Esophagus (tissue), 2 donors: ENCODE measurements around the gene PODN. TPM values are rescaled to one million over a fixed set of nuclear protein-coding genes. Genes with fewer than 3 reads are reported as not detected.

Experiments used
- H3K27ac ChIP-seq, 2 donors: one replicate each; pipeline ENCODE4 v1.5.1; 2013; ENCODE audit warnings: low read depth in 2 of 2, mild to moderate bottlenecking in 2 of 2, inconsistent platforms in 1 of 2, low read length in 1 of 2, moderate library complexity in 1 of 2
- H3K27me3 ChIP-seq, 2 donors: one replicate each; pipeline ENCODE4 v1.6.1; 2013; ENCODE audit warnings: low read length in 2 of 2, control low read depth in 1 of 2, mild to moderate bottlenecking in 1 of 2; ENCODE audit not compliant: insufficient read depth in 2 of 2, control insufficient read depth in 1 of 2
- H3K36me3 ChIP-seq, 2 donors: one replicate each; pipeline ENCODE4 v1.6.1; 2013; ENCODE audit warnings: low read length in 1 of 2; ENCODE audit not compliant: control insufficient read depth in 2 of 2, insufficient read depth in 2 of 2
- H3K4me1 ChIP-seq, 2 donors: one replicate each; pipeline ENCODE4 v1.6.1; 2013; ENCODE audit warnings: low read length in 1 of 2; ENCODE audit not compliant: control insufficient read depth in 2 of 2, insufficient read depth in 2 of 2
- H3K4me3 ChIP-seq, 2 donors: one replicate each; pipeline ENCODE4 v1.5.1; 2013; ENCODE audit warnings: low read length in 2 of 2, mild to moderate bottlenecking in 2 of 2, low read depth in 1 of 2, moderate library complexity in 1 of 2
- H3K9me3 ChIP-seq, 2 donors: one replicate each; pipeline ENCODE4 v1.6.1; 2013; ENCODE audit warnings: mild to moderate bottlenecking in 2 of 2, low read depth in 1 of 2, low read length in 1 of 2, moderate library complexity in 1 of 2; ENCODE audit not compliant: control insufficient read depth in 2 of 2, insufficient read depth in 1 of 2
- WGBS, 2 donors: extraction: QIAGEN DNeasy Blood & Tissue Kit; methylation state at CpG; one replicate each; pipeline ENCODE4 v1.1.7; 2013; 5-methylcytosine and 5-hydroxymethylcytosine counted together
- polyA plus RNA-seq, 2 donors: library from polyadenylated mRNA; stranded (reverse); fragments of 200-250 nt; gene quantifications; one replicate each; pipeline ENCODE4 v1.2.3, GENCODE V29; 2013
- donor health status: healthy with polysubstance abuse.
- donor health status: Bipolar disorder and iron deficiency.

Gene PODN
- polyA plus RNA-seq, 2 donors = 5.0 to 8.3 TPM

DNA sequence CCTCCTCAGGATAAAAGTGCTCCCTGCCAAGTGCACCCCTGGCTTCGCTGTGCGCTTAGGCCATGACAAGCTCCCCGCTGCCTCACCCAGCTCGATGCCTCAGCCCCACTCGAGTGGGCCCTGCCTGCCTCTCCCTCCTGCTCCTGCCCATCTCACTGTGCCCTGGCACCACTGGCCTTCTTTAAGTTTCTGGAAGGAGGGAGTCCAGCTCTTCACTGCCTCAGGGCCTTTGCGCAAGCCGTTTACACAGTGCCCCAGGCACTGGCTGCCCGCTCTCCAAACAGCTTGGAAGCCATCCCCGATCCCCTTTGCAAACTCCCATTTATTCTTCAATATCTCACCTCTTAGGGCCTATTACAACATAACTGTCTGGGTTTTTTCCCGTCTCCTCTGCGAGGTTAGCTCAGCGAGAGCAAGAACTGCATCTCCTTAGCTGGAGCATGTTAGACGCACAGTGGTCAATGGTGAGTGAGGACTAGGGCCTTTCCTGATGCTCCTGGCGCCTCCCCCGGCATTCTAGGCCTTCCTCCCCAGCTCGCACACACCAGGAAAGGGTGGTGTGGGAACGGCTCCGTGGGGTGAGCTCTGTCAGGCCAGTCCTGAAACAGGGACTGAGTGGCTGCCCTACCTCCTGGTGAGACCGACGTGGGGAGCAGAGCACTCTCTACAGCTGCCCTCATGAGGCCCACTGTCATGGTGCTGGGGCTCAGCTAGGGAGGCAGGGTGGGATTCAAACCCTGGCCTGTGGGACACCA is 31.9 kb downstream of the PODN start:
- Histone ChIP-seq H3K9me3 (peaks cover 0 to 39% of the 10 kb centered on the region in 2 donors), H3K4me3 (no peak overlapping the region), H3K27me3 (no peaks in the 10 kb centered on the region), H3K36me3 (no peaks in the 10 kb centered on the region), H3K4me1 (peaks cover 0 to 3% of the 10 kb centered on the region in 2 donors), H3K27ac (no peak overlapping the region)
- WGBS, 2 donors = 92 to 93% methylated on average over 20 of the region's 20 CpGs

DNA sequence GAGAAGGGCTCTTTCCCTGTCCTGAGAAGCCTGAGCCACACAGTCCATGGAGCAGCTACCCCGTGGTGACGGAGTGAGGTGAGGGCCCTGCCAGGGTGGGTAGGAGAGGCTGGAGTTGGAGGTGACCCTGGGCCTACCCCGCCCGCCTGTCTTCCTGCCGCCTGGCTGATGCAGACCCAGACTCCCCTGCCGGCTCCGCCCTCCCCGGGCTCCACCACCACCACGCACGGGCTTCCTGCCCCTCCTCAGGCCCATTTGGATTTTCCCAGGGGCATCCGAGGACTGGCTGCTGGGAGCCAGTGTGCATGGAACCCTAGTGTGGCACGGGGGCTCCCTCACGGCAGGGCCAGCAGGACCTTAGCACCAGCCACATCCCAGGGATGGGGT is 32.5 kb downstream of the PODN start:
- Histone ChIP-seq H3K4me1 (peaks cover 0 to 3% of the 10 kb centered on the region in 2 donors), H3K27ac (no peak overlapping the region), H3K4me3 (no peak overlapping the region), H3K27me3 (no peaks in the 10 kb centered on the region), H3K36me3 (no peaks in the 10 kb centered on the region), H3K9me3 (peaks cover 0 to 43% of the 10 kb centered on the region in 2 donors)
- WGBS, 2 donors = 59 to 63% methylated on average over 13 of the region's 13 CpGs

DNA sequence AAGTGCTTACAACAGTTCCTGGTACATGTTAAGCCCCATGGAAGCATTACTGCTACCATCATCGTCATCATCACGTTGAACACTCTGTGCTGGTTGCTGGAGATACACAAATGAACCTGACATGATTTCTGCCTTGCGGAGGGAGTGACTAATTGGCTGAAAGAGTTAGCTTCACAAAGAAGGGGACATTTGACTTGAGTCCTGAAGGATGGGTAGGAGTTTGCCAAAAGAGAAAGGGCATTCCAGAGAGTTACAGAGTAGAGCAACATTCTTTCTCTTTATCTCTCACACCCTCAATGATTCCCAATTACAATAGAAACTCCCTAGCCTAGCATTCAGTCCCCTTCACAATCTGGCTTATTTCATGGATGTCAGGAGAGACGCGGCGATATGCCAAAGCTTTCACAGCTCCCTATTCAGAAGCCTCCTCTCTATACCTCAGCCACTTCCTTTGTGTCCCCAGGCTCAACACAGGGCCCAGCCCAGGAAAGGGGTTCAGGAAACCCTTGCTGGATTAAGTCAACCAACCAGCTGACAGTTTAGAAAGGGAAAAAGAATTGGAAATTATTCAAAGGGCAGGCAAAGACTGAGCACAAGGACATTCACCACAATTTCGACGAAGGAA is 42.4 kb downstream of the PODN start:
- no peak overlapping the region for H3K4me3 ChIP-seq
- H3K27me3 ChIP-seq = no peaks in the 10 kb centered on the region
- 71 to 72% methylated on average over 8 of the region's 8 CpGs for WGBS, 2 donors
- no peak overlapping the region for H3K27ac ChIP-seq
- H3K36me3 ChIP-seq = no peaks in the 10 kb centered on the region
- peaks cover 0 to 18% of the 10 kb centered on the region in 2 donors for H3K9me3 ChIP-seq
- peaks cover 0 to under 1% of the 10 kb centered on the region in 2 donors for H3K4me1 ChIP-seq

DNA sequence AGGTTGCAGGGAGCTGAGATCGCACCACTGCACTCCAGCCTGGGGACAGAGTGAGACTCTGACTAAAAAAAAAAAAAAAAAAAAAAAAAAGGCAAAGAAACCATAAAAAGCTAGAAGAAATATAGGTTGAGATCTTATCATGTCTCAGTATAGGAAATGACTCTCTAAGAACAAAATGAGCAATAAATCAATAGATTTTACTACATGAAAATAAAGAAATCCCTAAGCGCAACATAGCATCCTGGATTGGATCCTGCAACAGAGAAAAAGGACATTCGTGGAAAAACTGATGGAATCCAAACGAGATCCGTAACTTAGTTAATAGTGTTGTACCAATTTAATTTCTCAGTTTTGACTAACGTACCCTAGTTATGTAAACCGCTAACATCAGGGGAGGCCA is 45.1 kb downstream of the PODN start:
- H3K4me3 ChIP-seq = no peak overlapping the region
- H3K9me3 ChIP-seq = no peaks in the 10 kb centered on the region
- H3K36me3 ChIP-seq = no peaks in the 10 kb centered on the region
- H3K27ac ChIP-seq = no peak overlapping the region
- H3K27me3 ChIP-seq = no peaks in the 10 kb centered on the region
- peaks cover 4 to 9% of the 10 kb centered on the region in 2 donors for H3K4me1 ChIP-seq
- 93 to 96% methylated on average over 7 of the region's 7 CpGs for WGBS, 2 donors

DNA sequence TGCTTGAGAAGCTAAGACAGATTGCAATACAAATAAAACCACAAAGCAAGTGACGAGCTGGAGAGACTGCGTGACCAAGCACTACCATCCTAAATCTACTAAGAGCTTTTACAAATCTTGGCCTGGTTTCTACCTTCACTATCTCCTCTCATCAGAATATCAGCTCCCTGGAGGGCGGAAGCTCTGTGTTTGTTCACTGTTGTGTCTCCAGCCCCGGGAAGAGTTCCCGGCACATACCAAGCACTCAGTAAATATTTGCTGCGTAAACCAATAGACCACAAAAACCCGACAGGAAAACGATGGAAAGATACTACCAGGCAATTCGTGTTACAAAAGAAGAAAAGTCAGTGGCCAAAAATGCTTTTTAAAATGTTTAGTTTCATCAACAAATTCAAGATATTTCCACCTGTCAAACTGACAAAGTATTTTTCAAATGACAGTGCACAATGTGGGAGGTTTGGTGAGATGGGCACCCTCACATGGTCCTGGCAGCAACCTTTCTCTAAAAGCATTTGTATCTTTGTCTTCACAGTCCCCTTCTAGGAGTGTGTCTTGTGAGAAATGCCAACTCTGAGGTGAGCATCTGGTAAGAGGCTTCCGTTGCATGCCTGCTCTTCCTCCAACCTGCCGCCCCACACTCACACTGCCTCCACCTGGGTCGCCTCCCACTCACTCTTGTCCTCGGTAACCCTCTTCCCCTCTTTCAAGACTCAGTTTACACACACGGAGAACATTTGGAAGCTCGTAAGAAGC is 45.7 kb downstream of the PODN start:
- Histone ChIP-seq H3K27me3 (no peaks in the 10 kb centered on the region), H3K4me3 (no peak overlapping the region), H3K36me3 (no peaks in the 10 kb centered on the region), H3K9me3 (peaks cover 0 to 3% of the 10 kb centered on the region in 2 donors), H3K4me1 (peaks cover 4 to 9% of the 10 kb centered on the region in 2 donors), H3K27ac (no peak overlapping the region)
- WGBS, 2 donors = 65 to 70% methylated on average over 15 of the region's 15 CpGs

DNA sequence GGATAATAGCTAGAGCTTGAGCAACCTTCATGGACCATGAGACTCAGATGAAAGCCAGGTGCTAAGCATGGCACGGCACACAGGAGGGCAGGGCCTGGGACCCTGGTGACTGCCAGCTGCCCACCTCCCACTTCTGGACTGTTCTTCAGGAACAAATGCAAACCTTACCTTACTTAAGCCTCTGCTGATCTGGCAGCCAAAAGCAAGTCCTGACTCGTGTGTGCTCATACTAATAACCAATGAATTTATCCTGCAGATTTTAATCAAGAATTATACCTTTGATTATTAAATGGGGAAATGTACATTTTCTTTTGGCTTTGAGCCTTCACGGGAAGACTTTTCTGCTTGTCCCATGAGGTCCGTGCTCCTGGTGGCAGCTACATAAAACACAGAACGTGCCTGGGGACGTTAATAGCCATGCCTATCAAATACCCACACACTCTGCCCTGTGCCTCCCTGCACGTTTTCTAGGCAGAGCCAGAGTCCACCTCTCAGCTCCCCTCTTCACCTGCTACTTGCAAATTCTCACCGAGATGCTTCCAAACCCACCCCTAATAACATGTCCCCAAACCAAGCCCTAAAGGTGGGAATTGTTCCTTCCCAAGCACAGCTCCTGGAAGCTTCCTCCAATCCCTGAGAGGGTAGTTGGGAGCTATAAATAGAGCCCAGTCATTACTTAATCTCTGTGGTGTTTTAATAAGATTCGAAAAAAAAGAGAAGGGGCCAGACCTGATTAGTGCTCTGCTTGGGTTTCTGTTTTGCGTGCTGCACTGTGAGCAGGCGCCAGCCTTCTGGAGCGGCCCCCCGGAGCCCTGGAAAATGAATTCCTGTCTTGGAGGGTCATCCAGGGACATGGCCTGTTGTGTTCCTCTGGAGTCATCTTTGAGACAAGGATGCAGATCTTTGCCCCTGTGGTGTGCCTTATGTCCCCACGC is 46.9 kb downstream of the PODN start:
- Histone ChIP-seq H3K4me3 (no peak overlapping the region), H3K27ac (no peak overlapping the region), H3K36me3 (no peaks in the 10 kb centered on the region), H3K4me1 (peaks cover 4 to 9% of the 10 kb centered on the region in 2 donors), H3K9me3 (peaks cover 0 to 3% of the 10 kb centered on the region in 2 donors), H3K27me3 (no peaks in the 10 kb centered on the region)
- 48% methylated on average over 14 of the region's 14 CpGs for WGBS, 2 donors

DNA sequence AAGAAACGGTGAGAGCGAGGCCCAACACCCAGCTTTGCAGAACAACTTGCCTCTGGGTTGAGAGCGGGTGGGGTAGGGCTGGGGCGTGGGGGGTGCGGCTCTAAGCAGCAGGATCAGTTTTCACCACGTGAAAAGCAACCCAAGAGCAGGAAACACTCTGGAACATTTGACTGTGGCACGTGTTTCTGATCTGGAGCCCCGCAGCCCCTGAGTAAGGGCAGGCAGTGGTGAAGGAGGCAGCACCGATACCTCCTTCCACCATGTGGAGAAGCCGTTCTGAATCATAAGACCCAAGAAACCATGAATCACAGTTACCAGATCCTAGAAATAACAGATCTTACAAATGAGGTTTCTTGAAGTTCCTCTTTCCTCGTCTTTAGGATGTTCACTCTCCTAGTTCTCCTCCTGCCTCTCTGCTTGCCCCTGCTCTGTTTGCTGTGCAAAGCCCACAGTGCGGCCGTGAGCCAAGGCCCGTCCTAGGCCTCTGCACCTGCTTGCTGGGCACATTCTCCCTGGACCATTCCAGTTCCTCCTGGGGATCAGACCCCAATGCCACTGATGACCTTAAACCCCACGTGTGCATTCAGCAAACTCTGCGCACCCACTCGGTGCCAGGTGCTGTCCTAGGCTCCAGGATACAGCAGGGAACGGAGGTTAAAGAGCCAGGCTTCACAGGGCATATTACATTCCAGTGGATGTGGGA is 48.5 kb downstream of the PODN start:
- H3K27ac ChIP-seq = no peak overlapping the region

DNA sequence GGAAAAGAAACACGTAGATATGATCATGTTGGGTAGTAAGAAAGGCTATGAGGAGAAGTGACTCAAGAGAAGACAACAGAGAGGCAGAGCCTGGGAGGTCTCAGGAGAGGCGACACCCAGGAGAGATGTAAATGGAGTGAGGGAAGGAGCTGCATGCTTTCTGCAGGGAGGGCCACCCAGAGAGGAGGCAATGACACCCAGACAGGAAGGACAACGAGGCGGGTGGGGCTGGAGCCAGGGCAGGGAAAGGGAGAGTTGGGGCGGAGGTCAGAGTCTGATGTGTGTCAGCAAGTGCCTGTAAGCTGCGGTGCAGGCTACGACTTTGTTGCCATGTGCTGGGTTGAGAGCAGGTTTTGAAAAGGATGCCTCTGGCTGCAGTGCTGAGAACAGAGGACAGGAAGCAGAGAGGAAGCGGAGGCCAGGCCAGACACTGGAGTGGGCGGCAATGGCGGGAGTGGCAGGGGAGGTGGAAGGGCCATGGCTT is 49.1 kb downstream of the PODN start:
- Histone ChIP-seq H3K9me3 (peaks cover 0 to 3% of the 10 kb centered on the region in 2 donors), H3K36me3 (no peaks in the 10 kb centered on the region), H3K27me3 (no peaks in the 10 kb centered on the region), H3K27ac (peak overlapping the region in 1 of 2 donors; percentile 6), H3K4me1 (peaks cover 4 to 11% of the 10 kb centered on the region in 2 donors), H3K4me3 (no peak overlapping the region)
- 59 to 71% methylated on average over 10 of the region's 10 CpGs for WGBS, 2 donors

More for the DNA sequence above, 48.5 kb downstream of the PODN start:
- 66 to 75% methylated on average over 18 of the region's 18 CpGs for WGBS, 2 donors
- H3K9me3 ChIP-seq = peaks cover 0 to 3% of the 10 kb centered on the region in 2 donors
- H3K27me3 ChIP-seq = no peaks in the 10 kb centered on the region
- peaks cover 4 to 9% of the 10 kb centered on the region in 2 donors for H3K4me1 ChIP-seq
- H3K36me3 ChIP-seq = no peaks in the 10 kb centered on the region
- H3K4me3 ChIP-seq = no peak overlapping the region
